Measurements from ENCODE around the gene ZFYVE28. TPM values are rescaled to one million over a fixed set of nuclear protein-coding genes. Genes with fewer than 3 reads are reported as not detected.
A peak's percentile ranks its signal among the peaks of the same experiment; 100 is the strongest.

ZFYVE28 gene
- total RNA-seq, 2 donors from 2014 or later, result 49.4 to 63.6 TPM

DNA sequence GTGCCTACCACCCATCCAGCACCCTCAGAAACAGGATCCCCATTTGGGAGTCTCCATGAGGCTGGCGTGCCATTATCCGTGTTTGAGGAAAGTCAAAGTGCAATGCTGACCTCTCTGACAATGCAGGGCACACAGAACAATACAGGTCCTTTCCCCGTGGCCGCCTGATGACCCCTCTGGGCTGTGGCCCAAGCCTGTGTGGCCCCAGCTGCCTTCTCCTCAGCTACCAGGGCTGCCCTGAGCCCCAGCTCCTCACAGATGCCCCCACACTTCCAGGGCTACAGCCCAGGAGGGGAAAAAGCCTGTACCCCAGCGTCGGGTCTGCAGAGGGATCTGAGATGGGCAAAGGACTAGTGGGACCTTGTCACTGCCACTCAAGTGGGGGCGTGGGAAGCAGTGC lies 15.5 kb downstream of the ZFYVE28 start:
- H3K27me3 Mint-ChIP-seq, result no peaks in the 10 kb centered on the region
- H3K27ac Mint-ChIP-seq, result peak overlapping the region; percentile 70
- peaks cover 49% of the 10 kb centered on the region for H3K4me1 Mint-ChIP-seq
- ATAC-seq, result no peak
- H3K4me3 Mint-ChIP-seq, result peak overlapping the region; percentile 84
- no peaks in the 10 kb centered on the region for H3K9me3 ChIP-seq (ENCODE audit: control insufficient read depth, low read length, poor library complexity, severe bottlenecking)
- no peak for DNase-seq
- no peaks in the 10 kb centered on the region for H3K36me3 Mint-ChIP-seq (ENCODE audit: low read depth)

DNA sequence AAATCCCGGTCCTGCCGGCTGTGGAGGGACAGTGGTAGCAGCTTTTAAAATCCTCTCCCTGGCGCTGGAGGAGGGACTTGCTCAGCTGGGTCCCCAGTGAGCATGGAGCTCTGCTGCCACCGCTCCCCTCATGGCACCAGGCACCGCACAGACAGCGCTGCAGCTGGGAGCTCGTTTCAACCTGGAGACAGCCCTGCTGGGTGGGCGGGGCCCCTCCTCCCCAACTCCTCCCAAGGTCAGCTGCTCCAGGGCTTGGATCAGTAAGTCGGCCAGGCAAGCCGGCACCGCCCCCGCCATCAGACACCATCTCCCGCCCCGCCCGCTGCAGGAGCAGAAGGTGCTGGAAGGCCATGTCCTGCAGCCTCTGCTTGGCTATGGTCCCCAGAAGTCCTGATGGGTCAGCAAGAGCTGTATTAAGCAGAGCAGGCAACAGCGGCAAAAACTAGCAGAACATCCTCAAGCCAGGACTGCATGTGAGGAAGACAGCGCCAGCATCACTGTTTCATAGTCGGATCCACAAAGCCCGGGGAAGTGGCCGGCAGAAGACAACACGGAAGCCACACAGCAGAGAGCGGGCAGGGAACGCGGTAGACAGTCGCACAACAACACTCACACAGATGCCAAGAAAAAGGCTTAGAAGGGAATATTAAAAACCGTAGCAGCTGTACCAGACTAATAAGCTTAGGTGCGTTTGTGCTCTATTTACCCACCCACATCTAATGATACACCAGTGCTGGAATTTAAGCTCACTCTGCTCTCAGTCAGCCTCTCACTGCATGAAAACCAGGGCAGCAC lies 16.2 kb downstream of the ZFYVE28 start:
- DNase-seq, result no peak
- H3K36me3 Mint-ChIP-seq (ENCODE audit: low read depth), result no peaks in the 10 kb centered on the region
- H3K27ac Mint-ChIP-seq, result peak overlapping the region; percentile 70
- peak; percentile 59 for ATAC-seq
- H3K4me3 Mint-ChIP-seq, result peak overlapping the region; percentile 84
- peaks cover 49% of the 10 kb centered on the region for H3K4me1 Mint-ChIP-seq
- H3K27me3 Mint-ChIP-seq, result no peaks in the 10 kb centered on the region
- no peaks in the 10 kb centered on the region for H3K9me3 ChIP-seq (ENCODE audit: control insufficient read depth, low read length, poor library complexity, severe bottlenecking)

DNA sequence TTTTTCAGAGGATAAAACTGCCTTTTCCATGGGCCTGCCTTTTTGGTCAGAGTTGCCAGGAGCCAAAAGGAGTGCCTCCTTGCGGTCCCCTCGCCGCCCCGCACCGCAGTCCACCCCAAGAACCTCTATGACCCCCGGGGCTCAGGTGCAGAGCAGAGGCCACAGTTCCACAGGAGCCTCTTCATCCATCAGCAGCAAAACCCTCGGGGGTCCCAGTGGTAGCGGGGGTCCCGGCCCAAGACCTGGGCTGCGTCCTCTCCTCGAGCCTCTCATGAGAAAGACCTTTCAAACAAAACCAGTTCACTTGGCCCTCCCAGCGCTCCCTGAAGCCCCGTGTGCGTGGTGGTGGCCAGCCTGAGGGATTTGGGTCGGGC lies 16.8 kb downstream of the ZFYVE28 start:
- no peak for ATAC-seq
- no peaks in the 10 kb centered on the region for H3K9me3 ChIP-seq (ENCODE audit: control insufficient read depth, low read length, poor library complexity, severe bottlenecking)
- H3K27me3 Mint-ChIP-seq, result no peaks in the 10 kb centered on the region

DNA sequence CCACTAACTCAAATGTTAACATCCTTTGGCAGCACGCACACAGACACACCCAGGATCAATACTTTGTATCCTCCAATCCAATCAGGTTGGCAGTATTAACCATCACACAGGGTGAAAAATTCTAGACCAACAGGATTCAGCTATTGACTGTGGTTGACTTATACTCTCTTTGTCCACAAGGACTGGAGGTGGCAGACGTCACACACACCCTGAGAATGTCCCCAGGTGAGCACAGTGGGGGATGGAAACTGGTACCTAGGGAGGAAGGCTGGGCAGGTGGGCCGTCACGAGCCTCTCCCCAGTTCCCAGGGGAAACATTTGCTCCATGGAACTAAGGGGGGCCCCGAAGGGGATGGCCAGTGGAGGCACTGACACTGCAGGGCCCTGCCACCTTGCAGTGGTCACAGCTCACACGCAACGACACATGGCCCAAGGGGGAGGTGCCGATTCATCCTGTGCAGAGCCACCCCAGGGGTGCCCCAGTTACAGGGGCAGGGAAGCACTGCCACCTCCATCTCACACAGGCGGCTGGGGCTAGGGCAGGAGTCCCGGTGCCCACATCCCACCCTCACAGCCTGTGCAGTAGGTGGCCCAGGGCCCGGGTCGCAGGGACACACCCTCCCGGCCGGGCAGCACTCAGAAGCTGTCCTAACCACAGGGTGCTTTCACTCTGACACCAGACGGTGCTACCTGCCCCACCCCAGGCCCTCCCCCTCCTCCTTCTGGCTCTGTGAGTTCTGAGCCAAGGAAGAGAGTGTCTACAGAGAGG lies 17.4 kb downstream of the ZFYVE28 start:
- Mint-ChIP-seq H3K27ac (peak overlapping the region; percentile 70), H3K36me3 (ENCODE audit: low read depth) (no peaks in the 10 kb centered on the region), H3K27me3 (no peaks in the 10 kb centered on the region), H3K4me1 (peaks cover 42% of the 10 kb centered on the region), H3K4me3 (peak overlapping the region; percentile 84)
- peak; percentile 39 for ATAC-seq
- H3K9me3 ChIP-seq (ENCODE audit: control insufficient read depth, low read length, poor library complexity, severe bottlenecking), result no peaks in the 10 kb centered on the region
- no peak for DNase-seq

More for the DNA sequence above, 16.8 kb downstream of the ZFYVE28 start:
- Mint-ChIP-seq H3K36me3 (ENCODE audit: low read depth) (no peaks in the 10 kb centered on the region), H3K27ac (peak overlapping the region; percentile 70), H3K4me1 (peaks cover 44% of the 10 kb centered on the region), H3K4me3 (peak overlapping the region; percentile 84)
- DNase-seq, result no peak

DNA sequence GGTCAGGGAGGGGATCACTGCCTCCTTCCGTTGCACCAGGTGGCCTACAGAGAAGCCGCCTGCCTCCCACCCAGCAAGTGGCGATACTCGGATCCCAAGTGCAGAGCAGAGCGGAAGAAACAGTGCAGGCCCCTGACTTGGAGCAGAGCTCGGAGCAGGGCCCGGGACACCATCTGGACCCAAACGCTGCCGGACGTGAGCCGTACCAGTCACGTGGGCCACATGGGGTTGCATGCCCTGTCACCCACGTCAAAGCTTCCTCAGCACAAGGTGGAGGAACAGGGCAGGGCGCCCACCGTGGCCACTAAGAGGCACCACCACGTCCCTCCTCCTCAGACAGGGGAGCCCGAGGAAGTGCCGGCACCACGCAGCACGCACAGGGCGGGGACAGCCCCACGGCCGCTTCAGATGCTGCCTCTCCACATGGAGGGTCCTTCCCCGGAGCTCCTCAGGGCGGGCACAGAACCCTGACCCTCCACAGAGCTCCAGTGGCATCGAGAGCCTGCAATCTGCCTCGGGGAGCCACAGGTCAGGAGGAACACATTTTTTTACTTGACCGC lies 18.7 kb downstream of the ZFYVE28 start:
- Mint-ChIP-seq H3K27ac (no peak overlapping the region), H3K4me1 (peaks cover 47% of the 10 kb centered on the region), H3K27me3 (no peaks in the 10 kb centered on the region), H3K36me3 (ENCODE audit: low read depth) (no peaks in the 10 kb centered on the region), H3K4me3 (no peak overlapping the region)
- DNase-seq (no peak), ATAC-seq (no peak)
- no peaks in the 10 kb centered on the region for H3K9me3 ChIP-seq (ENCODE audit: control insufficient read depth, low read length, poor library complexity, severe bottlenecking)

DNA sequence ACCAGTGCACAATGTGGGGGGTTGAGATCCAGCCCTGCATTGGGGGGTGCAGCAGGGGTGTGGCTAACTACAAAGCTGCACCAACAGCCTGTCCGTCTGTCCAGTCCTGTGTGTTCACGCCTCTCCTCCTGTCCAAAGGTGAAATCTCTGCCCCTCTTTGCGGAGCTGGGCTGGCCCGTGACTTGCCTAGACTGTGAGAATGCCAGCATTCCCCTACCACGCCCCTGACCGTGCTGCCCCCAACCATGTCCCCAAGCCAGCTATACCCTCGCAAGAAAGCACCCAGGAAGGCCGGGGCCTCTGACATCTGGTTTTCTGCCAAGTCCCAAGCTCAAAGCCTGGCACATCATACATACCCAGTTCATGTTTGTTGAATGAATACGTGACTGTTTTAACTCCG lies 19.2 kb downstream of the ZFYVE28 start:
- no peaks in the 10 kb centered on the region for H3K36me3 Mint-ChIP-seq (ENCODE audit: low read depth)
- ATAC-seq, result no peak
- no peak overlapping the region for H3K27ac Mint-ChIP-seq
- H3K4me1 Mint-ChIP-seq, result peaks cover 49% of the 10 kb centered on the region
- H3K27me3 Mint-ChIP-seq, result no peaks in the 10 kb centered on the region
- no peak for DNase-seq
- H3K9me3 ChIP-seq (ENCODE audit: control insufficient read depth, low read length, poor library complexity, severe bottlenecking), result no peaks in the 10 kb centered on the region
- H3K4me3 Mint-ChIP-seq, result no peak overlapping the region

DNA sequence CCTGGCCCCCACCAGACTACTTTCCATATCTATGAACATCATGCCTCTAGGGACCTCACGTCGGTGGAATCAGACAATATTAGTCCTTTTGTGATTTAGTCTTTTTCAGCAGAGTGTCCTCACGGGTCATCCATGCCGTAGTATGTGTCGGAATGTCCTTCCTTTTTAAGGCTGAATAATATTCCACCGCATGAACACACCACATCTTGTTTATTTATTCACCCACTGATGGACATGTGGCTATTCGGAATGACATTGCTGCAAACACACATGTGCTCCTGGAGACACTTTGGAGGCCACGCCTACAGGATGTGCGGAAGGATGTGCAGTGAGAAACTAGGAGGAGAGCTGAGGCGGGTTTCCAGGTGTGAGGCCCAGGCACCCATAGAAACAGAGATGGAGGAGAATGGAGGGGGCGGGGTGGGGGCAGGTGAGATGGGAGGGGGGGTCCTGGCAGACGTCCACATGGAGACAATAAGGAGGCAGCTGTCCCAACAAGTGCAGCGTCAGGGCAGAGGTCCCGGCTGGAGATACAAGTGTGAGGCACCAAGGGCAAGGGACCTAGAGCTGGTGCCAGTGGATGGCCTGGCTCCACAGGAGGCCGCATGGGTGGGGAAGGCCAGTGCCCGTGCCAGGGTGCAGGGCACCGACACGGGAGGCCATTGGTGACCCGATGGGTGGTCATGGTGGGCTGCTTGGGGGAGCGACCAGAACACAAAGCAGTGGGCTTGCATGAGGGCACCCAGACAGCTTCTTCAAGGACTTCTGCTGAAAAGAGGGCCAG lies 20.7 kb downstream of the ZFYVE28 start:
- Mint-ChIP-seq H3K4me1 (peaks cover 58% of the 10 kb centered on the region), H3K36me3 (ENCODE audit: low read depth) (no peaks in the 10 kb centered on the region), H3K27ac (no peak overlapping the region), H3K27me3 (no peaks in the 10 kb centered on the region), H3K4me3 (no peak overlapping the region)
- no peaks in the 10 kb centered on the region for H3K9me3 ChIP-seq (ENCODE audit: control insufficient read depth, low read length, poor library complexity, severe bottlenecking)
- no peak for ATAC-seq
- DNase-seq, result no peak

DNA sequence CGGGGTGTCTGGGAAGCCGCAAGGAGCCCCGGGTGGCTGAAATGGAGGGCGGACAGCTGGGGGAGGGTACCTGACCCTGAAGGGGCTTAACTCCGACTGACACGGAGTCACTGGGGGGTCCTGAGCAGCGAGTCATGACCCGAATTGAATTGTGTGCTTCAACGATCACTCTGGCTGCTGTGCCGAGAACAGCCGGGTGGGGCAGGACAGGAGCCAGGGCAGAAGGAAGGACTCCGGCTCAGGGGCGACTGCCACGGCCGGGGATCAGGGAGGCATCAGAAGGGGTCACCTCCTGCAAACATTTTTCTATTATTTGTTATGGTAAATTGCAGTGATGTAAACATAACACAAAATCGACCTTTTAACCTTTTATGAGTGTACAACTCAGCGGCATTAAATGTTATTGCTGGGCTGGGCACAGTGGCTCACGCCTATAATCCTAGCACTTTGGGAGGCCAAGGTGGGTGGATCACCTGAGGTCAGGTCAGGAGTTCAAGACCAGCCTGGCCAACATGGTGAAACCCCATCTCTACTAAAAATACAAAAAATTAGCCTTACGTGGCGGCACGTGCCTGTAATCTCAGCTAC lies 21.6 kb downstream of the ZFYVE28 start:
- Mint-ChIP-seq H3K4me1 (peaks cover 56% of the 10 kb centered on the region), H3K36me3 (ENCODE audit: low read depth) (no peaks in the 10 kb centered on the region), H3K27ac (no peak overlapping the region), H3K27me3 (no peaks in the 10 kb centered on the region), H3K4me3 (no peak overlapping the region)
- no peak for ATAC-seq
- DNase-seq, result no peak
- no peaks in the 10 kb centered on the region for H3K9me3 ChIP-seq (ENCODE audit: control insufficient read depth, low read length, poor library complexity, severe bottlenecking)

DNA sequence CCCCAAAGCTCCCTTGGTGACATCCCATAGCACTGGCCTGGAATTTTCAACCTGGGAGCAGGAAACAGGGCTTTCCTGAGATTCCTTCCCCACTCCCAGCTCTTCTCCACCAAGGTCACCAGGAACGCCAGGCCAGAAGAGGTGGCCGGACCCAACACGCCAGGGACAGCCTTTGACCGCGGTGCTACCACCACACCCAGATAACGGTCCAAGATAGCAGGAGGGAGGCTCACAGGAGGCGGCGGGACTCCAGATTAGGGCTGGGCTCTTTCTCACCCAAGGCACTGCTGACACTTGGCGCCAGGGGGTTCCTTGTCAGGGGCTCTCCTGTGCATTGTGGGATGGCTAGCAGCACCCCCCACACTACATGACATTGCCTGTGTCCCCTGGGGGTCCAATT lies 22.9 kb downstream of the ZFYVE28 start:
- DNase-seq (no peak), ATAC-seq (no peak)
- peak overlapping the region; percentile 60 for H3K27ac Mint-ChIP-seq
- H3K4me1 Mint-ChIP-seq, result peaks cover 50% of the 10 kb centered on the region
- H3K9me3 ChIP-seq (ENCODE audit: control insufficient read depth, low read length, poor library complexity, severe bottlenecking), result no peaks in the 10 kb centered on the region
- H3K27me3 Mint-ChIP-seq, result no peaks in the 10 kb centered on the region
- no peaks in the 10 kb centered on the region for H3K36me3 Mint-ChIP-seq (ENCODE audit: low read depth)
- no peak overlapping the region for H3K4me3 Mint-ChIP-seq

DNA sequence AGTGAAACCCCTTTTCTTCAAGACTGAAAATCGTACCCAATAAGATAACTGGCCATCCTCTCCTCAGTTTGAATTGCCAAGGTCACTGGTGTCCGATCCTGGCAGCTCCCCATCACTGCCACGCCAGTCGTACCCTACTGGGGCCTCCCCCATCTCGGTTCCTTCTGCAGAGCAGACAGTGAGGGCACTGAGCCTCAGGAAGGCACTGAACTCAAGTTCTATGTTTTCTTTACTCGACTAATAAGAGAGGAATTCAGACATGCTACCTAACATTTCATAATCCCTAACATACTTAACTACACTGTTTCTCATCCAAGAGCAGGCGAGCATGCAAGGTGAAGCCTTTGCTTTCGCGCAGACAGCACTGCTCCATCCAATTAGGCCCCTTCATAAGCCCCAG lies 23.4 kb downstream of the ZFYVE28 start:
- Mint-ChIP-seq H3K4me1 (peaks cover 47% of the 10 kb centered on the region), H3K4me3 (no peak overlapping the region)
- no peak for ATAC-seq

DNA sequence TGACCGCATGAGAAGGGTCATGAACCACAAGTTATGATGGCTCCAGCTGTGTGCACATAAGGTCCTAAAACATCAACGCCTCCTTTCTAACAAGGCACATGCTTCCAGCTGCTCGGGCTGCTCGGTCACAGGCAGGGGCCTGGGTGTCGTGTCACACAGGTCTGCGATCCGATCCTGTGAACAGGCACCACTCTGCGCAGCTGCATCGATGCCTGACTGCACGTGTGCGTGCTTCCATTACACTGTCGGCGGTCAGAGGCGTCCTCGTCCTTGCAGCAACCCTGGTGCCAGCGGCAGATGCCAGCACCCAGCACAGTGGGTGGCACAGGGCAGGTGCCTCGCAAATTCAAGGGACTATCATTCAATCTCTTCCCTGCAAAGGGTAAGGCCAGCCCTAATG lies 23.9 kb downstream of the ZFYVE28 start:
- Mint-ChIP-seq H3K27ac (peak overlapping the region; percentile 60), H3K4me1 (peaks cover 50% of the 10 kb centered on the region), H3K27me3 (no peaks in the 10 kb centered on the region), H3K4me3 (no peak overlapping the region), H3K36me3 (ENCODE audit: low read depth) (no peaks in the 10 kb centered on the region)
- ATAC-seq, result no peak
- DNase-seq, result no peak
- no peaks in the 10 kb centered on the region for H3K9me3 ChIP-seq (ENCODE audit: control insufficient read depth, low read length, poor library complexity, severe bottlenecking)

More for the DNA sequence above, 23.4 kb downstream of the ZFYVE28 start:
- DNase-seq, result no peak
- peak overlapping the region; percentile 60 for H3K27ac Mint-ChIP-seq
- no peaks in the 10 kb centered on the region for H3K27me3 Mint-ChIP-seq
- no peaks in the 10 kb centered on the region for H3K36me3 Mint-ChIP-seq (ENCODE audit: low read depth)
- no peaks in the 10 kb centered on the region for H3K9me3 ChIP-seq (ENCODE audit: control insufficient read depth, low read length, poor library complexity, severe bottlenecking)

DNA sequence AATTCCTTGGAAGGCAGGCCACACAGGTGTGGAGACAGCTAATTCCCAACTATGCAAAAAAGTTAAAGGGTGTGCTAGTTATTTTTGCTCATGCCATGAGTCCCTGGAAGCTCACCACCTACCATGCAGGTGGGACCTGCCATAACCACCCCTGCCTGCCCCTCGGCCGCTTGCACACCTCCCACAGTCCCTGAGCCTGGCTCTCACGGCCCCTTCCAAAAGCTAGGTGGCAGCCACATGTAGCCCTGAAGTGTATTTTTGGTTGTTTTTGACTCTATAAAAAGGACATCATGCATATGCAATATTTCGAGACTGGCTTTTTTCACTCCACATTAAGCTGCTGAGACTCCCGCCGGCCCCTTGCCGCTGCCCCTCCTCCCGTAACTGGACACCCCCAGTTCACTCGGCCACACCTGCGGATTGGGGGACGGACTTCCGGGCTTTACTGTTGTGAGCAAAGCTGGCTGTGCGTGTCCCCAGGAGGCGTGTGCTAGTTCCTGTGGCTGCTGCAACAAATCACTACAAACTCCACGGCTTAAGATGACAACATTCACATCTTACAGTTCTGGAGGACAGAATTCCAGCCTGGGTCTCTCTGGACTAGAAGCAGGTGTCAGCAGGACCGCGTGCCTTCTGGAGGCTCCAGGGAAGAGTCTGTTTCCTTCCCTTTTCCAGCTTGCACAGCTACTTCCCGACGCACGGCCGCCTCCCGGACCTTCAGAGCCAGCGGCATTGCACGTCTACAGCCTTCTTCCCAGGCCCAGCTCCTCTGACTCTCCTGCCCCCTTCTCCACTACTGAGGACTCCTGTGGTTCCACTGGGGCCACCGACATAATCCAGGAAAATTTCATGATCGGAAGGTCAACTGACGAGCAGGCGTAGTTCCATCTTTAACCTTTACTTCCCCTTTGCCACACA lies 24.8 kb downstream of the ZFYVE28 start:
- Mint-ChIP-seq H3K27me3 (no peaks in the 10 kb centered on the region), H3K4me1 (peaks cover 48% of the 10 kb centered on the region), H3K36me3 (ENCODE audit: low read depth) (no peaks in the 10 kb centered on the region), H3K27ac (peak overlapping the region; percentile 60), H3K4me3 (peak overlapping the region; percentile 57)
- ATAC-seq, result peak; percentile 37
- DNase-seq, result no peak
- H3K9me3 ChIP-seq (ENCODE audit: control insufficient read depth, low read length, poor library complexity, severe bottlenecking), result no peaks in the 10 kb centered on the region
